NCI-H345 treated with DMSO at 0.1 percent for 48 hours (cell line): Measurements from ENCODE around the gene KCNN4.

Experiments used
- DNase-seq: peaks from one replicate; lab custom pipeline; 2025; ENCODE audit not compliant: unreplicated experiment; lab: John Stamatoyannopoulos, UW

Gene KCNN4

GRCh38 chr19:43751466-43752220 is 29.1 kb downstream of the KCNN4 start:
- DNase-seq, result no peak

DNA sequence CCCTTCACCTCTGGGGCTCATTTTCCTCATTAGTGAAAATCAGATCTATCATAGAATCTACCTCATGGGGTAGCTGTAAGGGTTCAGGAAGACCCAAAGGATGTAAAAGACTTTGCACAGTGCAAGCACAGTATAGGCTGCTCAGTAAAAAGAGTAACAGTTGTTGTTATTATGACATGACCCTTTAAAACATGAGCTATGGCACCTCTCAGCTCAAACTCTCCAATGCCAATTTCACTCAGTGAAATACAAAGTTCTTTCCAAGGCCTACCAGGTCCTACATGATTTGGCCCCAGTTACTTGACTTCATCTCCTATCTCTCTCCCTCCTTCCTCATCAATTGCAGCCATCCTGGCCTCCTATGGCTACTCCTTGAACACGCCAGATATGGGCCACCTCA is 30.9 kb downstream of the KCNN4 start:
- no peak for DNase-seq

DNA sequence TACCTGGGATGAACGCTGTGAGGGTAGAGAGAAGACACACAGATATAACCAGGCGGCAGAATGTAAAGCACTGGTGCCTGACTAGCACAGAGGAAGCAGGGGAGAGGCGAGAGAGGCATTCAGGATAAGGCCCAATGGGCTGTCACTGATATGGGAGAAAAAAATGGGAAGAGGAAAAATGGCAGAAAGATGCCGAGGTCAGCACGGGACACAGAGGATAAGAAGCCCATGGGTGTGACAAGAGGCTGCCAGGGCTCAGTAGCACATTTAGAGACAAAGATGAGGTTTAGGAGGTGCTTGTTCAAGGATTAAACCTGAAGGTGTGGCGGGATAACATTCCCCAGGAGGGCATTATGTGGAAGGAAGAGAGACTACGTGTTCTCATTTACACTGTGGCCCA is 31.6 kb downstream of the KCNN4 start:
- DNase-seq, result no peak

- DNase-seq, result no peak
Observed at GRCh38 chr19:43748685-43749084, 32.1 kb downstream of the KCNN4 start.

DNA sequence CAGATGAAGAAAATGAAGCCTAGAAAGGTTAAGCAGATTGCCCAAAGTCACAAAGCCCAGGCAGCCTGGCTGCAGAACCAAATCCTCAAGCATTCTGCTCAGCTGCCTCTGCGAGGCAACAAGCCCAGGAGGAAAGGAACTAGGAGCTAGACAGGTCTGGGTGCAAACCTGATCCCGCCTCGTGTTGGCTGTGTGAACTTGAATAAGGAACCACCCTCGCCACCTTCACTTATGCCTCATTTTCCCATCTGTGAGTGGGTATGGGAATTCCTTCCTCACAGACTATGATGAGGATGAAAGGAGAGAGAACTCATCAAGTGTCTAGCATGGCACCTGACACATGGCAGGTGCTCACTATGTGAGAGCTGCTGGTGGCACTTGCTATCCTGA is 32.6 kb downstream of the KCNN4 start:
- no peak for DNase-seq

GRCh38 chr19:43747557-43748204 is 33.1 kb downstream of the KCNN4 start:
- DNase-seq, result no peak

DNA sequence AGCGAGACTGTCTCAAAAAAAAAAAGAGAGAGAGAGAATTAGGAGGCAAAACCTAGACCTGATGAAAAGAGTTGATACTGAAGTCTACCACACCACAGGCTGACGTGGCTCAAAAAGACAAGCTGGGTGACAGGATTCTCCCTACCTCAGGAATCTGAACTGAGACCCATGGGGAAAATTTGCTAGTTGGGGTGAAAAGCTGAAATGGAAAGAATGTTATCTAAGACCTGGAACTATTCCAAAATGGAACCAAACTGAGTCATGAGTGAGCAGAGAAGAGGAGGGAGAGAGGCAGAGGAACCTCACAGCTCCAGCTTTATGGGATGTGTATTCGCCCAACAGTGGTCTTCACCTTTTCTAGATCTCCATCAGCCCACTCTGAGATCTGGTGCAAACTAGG is 37.7 kb downstream of the KCNN4 start:
- DNase-seq, result no peak

DNA sequence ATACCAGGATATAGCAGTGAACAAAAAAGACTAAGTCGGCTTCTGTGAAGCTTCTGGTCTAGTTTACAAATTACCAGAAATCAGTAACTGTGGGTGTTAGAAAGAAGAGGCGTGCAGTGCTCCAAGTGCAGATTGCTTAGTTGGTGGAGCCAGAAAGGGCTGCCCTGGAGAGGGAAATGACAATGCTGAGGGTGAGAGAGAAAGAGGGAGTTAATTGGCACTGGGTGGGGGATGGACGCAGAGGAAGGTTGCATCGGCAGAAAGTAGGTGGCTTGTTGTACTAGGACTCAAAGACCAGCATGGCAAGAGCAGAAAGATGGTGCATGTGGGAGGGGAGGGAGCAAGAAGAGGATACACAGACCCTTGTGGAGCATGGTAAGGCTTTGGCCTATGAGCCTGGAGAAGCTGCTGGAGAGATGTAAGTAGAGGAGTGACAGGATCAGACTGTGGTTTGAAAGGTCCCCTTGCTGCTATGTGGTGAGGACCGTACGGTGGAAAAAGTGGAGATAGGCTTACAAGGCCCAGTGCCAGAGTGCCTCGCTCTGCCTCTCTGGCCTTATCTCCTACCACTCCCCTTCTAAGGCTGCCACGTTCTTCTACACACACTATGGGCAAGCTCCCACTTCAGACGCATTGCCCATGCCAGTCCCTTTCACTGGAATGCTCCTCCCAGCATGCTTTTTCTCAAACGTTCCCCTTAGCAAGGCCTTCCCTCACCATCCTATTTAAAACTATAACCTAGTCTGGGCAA is 39.5 kb downstream of the KCNN4 start:
- DNase-seq, result no peak

GRCh38 chr19:43739439-43740235 is 41.1 kb downstream of the KCNN4 start:
- no peak for DNase-seq

DNA sequence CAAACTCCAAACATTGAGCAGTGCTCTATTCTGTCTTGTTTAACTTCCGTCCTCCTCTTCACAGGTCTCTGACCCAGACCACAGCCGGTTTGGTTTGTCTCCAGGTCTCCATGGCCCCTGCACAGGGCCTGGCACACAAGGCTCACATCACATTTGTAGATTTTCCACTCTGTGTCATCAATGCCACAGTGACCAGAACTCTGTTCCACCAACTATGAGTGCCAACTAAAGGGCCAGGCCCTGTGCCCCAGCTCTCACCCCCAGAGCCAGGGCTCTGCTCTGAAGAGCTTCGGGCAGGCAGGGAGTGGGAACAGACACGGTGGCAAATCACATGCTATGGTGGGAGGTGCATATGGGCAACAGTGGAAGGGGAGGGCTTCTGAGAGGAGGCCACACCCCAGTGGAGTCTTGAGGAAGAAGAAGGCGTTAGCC is 42.0 kb downstream of the KCNN4 start:
- DNase-seq, result no peak

- DNase-seq, result no peak
Observed at GRCh38 chr19:43735957-43736356, 44.8 kb downstream of the KCNN4 start.

GRCh38 chr19:43735013-43735412 is 45.8 kb downstream of the KCNN4 start:
- no peak for DNase-seq

DNA sequence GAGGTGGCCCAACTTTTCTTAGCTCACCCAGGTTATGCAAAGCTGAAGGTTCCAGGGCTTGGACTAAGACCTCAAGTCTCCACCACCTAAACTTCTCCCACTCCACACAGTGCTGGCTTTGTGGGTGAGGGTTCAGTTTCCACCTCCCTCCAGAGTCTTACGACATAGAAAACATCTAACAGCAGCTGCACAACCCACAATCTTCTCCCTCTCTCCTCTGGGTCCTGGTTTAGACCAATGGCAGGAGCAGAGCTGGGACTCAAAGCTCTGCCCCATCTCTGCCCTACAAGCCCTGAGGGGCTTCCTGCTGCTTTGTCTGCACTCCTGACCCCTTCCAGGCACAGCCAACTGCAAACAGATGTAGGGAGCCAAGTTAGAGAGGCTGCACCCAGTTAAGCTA is 48.9 kb downstream of the KCNN4 start:
- no peak for DNase-seq

DNA sequence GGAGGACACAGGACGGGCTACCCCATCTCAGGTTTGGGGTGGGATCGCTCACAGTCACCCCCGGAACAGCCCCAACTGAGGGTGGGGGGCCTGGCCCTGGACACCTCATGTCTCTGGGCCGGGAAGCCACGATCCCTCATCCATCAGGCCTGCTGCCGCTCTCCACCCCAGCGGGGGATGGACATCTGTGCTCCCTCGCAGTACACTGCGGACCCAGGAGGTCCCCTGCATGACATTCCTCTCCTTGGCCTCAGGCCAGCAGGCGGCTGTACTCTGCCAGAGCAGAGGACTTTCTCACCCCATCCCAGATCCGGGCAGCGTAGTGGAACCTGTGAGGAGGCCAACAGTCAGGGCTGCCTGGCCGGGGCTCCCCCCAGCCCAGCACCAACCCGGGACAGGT is 49.4 kb downstream of the KCNN4 start:
- DNase-seq, result no peak

DNA sequence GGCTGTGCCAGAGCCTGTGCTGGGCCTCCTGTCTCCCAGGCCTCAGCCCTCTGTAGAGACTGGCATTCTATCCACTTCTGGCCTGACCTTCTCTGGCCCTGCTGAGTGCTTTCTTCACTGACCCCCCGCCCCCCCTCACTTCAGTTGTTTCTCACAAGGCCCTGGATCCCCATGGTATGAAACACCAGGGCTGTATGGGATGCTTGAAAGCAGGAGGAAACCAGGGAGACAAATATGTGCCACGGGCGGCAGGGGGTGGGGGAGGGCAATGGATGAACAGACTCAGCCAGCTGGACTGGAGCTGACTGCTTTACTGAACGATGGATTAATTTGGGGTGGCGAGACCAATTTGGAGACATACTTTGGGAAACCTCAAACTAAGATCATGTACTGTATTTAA is 50.9 kb downstream of the KCNN4 start:
- DNase-seq, result no peak

- no peak for DNase-seq
Observed at GRCh38 chr19:43727593-43727853, 53.2 kb downstream of the KCNN4 start.

DNA sequence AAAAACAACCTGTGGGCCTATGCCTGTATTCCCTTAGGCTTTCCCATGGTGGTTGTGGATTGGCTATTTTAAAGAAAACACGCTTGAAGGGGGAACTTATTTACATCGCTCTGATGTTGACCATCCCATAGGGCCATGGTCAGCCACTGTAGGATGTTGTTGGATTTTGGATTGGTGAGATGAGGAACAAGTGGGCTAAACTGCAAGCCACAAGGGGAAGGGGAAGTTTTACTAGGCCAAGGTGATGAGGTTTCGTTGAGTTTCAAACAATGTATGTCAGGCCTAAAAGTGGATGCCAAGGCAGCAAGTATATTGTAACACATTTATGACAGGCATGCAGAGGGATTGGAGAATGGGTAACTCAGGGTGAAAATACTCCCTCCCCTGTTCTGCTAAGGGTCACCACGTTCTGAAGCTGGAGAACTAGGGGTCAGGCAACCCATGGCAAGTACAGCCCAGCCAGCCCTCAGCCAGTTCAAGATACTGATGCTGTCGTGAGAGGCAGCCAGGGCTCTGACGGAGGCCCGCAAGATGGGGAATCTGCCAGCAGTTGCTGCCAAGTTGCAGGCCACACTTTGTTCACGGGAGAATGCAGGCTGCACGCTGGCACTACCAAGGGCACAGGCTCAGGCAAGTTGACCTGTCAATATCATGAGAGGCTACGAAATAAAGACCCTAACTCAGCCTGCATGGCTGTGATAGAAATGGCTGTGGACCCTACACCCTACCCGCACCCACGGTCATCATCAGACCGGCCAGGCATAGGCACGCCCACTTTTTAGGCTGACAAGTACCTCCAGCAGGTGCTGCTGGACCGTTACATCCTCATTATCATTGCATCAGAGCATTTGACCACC is 53.8 kb downstream of the KCNN4 start:
- no peak for DNase-seq

DNA sequence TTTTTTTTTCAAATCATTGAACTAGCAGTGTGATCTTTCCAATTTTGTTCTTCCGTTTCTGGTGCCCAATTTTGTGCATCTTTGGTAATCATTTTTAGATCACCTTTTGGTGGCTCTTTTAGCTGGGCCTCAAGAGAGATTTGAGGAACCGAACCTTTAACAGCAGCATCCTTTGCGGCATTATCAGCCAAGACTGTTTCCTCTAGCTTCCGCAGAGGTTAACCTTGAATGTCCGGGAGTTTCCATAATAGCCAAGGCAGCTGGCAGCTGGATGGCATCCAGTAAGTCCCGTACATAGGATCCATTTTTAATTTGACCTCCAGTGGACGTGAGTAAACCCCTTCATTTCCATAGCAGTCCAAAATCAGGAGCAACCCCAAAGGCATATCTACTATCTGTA is 55.3 kb downstream of the KCNN4 start:
- DNase-seq, result no peak

- no peak for DNase-seq
Observed at GRCh38 chr19:43724896-43725295, 55.9 kb downstream of the KCNN4 start.

- DNase-seq, result no peak
Observed at GRCh38 chr19:43723588-43723987, 57.2 kb downstream of the KCNN4 start.
